GM18498 (cell line): ENCODE data around the gene RAB6B.

ENCODE experiments used
- ATAC-seq: cut with Tn5 transposase; IDR thresholded peaks from one replicate; pipeline ENCODE4 v1.9.1; 2021; ENCODE audit warnings: mild to moderate bottlenecking, moderate library complexity; ENCODE audit not compliant: unreplicated experiment

RAB6B gene

DNA sequence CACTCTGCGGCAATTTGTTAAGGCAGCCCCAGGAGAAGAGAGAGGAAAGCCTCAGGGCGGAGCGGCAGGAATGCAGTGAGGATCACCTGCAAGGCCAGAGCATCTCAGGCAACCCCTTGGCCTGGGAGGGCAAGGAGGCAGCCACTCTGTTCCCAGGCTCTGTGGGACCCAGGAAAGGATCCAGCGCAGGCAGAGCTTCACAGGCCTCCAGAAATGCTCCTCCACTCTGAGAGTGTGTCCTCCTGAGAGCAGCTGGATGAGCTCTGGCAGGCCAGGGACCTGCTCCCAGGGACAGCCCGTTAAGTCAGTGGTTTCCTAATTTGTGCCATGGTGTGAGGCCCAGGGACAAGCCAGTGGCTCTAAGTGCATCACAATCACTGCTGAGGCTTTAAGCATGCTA, 35.2 kb downstream of the RAB6B start:
- ATAC-seq, result no peak

DNA sequence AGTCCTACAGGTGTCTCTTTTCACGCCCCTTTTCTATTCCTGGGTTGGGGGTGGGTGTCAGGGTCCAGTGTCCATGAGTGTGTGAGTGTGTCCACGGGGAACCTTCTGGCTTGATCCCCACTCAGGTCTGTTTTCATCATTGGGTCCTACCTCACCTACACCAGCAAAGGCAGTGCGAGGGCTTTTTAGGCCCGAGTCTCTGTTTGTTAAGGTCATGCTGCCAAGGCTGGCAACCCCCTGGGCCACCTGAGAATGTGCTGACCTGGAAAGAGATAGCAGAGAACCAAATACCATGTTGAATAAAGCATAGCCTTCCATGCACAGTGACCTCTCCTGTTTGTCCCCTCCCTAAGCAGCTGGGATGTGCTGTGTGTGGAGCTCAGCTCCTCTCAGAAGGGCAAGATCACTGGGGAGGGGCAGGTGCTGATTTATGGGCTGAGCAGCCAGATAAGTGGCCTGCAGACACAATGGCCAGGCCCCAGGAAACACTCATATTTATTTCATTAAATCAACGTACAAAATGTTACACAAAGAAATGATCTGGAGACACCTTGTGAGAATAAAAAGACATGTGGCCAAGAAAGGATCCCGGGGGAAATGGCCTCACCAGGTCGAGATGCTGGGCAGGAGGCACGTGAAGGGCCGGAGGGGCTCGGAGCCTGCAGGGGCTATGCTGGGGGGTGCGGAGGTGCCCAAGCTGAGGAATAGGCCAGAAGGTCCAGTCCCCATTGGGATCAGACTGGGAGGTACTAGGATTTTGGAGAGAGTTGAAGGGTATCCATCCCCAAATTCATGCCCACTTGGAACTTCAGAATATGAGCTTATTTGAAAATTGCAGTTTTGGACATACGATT, 36.1 kb downstream of the RAB6B start:
- ATAC-seq, result no peak

DNA sequence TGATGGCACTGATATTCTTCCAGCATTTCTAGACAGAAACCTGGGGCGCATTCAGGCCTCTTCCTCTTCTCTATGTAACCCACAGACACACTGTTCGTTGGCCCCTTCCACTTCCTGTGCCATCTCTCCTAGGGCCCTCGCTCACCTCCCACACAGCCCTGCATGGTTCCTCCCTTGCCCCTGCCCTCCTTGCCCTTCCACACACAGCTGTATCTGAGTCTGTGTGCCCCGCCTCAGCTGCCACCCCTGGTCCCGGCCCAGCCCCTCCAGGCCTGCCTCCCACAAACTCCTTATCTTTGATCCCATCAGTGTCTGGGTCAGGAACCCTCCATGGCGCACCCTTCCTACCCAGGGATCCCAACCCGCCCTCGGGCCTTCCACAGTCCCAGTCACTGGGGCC, 37.9 kb downstream of the RAB6B start:
- ATAC-seq, result no peak

DNA sequence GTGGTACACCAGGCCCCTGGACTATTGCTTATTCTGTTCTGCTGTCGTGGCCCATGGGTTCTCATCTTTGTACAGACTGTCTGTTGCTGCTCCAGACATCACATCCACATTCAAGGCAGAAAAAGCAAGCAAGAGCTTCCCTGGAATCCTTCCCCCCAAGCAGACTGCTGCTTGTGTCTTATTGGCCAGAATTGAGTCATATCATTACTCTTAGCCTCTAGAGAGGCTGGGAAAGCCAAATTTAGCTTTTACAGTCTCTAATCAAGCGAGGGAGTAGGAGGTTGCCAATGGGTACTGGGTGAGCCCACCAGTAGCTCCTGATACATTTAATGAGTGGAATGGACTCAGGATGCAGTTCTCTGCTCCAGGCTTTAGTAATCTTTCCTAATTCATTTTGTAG, 39.4 kb downstream of the RAB6B start:
- no peak for ATAC-seq

DNA sequence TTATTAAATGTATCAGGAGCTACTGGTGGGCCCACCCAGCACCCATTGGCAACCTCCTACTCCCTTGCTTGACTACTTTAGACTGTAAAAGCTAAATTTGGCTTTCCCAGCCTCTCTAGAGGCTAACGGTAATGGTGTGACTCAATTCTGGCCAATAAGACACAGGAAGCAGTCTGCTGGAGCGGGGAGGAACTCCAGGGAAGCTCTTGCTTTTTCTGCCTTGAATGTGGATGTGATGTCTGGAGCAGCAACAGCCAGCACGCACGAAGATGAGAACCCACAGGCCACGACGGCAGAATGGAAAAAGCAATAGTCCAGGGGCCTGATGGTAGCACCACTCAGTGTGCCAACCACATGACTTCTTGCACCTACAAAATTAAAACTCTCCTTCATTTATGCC, 39.9 kb downstream of the RAB6B start:
- ATAC-seq, result no peak

DNA sequence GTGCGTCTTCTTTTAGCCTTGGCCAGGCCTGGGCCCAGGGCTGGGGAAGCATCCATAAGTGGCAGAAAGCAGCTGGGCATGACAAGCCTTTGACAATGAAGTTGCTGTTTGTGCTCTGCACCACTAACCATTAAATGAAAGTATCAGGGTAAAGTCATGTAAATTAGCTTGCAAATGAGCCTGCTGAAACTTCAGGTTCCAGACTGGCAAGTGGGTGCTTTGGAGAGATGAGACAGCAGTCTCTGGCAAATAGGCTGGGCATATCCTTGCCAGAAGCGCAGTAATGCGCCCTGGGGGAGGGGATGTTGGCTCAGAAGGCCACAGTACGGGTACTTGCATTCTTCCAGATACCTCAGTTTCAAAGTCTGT, 40.7 kb downstream of the RAB6B start:
- ATAC-seq, result no peak

DNA sequence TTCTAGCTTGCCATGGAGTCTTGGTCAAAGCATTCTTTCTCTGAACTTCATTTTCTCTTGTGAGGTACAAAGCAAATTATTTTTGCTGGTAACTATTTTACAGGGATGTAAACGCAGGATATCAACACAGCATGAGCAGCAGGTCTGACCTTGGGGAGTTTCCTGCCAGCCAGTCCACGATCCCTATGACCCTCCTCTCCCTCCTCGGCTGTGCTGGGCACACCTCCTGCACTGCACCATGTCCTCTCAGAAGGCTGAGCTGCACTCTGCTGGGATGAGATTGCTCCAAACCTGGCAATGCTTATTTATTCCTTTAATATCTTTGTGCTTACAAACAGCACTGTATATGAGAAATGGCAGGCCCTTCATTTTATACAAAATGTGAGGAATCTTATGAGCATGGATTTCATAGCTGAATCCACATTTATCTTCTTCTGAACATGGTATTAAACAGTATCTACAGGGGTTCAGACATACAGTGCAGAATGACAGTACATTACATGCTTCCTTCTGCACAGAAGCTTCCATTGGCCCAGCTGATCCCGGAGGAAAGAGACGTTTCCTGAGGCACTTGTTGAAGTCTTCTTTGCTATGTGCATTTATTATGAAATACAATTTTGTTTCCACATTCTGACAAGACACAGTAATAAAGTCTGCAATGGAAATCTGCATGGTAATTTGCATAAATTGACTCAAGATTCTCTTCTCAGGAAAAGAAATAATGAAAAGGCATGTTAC, 41.2 kb downstream of the RAB6B start:
- ATAC-seq, result no peak

DNA sequence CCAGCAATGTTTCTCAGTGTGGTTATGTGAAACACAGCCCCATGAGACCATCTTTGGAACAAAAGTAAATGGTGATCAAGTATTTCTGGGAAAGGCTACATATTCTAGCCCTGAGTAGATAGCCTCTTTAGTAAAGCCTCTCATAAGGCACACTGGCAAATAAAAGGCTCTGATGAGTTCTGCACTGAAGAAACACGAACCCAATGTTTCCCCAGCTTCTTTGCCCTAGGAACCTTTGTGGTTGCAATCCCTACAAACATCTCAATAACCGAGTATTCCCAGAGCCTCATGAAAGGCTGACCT, 41.8 kb downstream of the RAB6B start:
- no peak for ATAC-seq

DNA sequence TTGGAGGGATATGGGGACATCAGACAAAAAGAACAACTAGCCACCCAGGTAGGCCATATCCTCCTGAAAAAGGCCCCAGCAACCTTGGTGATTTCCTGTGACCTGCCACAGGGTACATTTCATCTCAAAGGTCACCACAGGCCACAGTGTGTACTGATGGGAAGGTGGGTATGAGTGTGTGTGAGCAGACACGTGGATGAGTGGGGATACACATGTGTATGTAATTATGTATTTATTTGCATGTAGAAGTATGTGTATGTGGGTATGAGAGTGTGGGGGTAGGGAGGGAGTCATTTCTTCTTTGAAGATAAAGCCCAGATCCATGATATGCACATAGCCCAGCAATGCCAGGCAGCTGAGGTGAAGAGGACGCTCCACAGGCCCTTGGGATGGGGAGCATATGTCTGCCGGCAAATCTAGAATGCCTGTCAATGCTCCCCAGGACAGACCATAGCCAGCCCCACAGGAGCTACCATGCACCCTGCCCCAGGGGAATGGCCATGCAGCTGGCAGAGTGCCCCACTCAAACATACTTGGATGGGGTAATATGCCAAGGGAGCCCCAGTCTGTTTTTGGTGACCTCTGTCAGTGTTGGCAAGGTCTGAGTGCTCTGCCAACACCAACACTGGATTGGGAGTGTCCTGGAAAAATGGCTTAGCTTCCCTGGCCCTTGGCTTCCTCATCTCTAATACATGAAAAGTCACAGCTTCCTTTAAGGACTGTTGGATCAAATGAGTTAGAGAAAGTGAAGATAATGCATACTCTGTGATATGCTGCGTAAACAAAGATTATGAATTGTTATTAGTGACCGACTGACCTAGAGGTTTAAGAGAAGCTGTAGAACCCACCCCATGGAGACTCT, 42.4 kb downstream of the RAB6B start:
- ATAC-seq, result no peak

DNA sequence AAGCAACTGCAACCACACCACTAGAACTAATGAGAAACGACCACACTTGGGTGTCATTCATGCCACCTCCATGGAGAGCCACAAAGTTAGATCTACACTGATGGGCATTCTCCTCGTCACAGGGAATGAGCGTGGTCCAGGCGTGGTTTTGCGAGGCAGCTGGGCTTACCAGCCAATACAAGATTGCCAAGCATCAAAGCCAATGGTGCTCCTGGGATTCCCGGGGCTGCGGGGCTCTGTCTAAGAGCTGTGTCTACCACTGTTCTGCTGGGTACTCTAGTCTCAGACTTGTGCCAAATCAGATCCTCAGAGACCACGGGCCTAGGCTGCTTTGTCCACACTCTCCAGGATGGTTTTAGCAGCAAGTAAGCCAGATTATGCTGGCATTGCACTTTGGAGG, 43.8 kb downstream of the RAB6B start:
- ATAC-seq, result no peak

DNA sequence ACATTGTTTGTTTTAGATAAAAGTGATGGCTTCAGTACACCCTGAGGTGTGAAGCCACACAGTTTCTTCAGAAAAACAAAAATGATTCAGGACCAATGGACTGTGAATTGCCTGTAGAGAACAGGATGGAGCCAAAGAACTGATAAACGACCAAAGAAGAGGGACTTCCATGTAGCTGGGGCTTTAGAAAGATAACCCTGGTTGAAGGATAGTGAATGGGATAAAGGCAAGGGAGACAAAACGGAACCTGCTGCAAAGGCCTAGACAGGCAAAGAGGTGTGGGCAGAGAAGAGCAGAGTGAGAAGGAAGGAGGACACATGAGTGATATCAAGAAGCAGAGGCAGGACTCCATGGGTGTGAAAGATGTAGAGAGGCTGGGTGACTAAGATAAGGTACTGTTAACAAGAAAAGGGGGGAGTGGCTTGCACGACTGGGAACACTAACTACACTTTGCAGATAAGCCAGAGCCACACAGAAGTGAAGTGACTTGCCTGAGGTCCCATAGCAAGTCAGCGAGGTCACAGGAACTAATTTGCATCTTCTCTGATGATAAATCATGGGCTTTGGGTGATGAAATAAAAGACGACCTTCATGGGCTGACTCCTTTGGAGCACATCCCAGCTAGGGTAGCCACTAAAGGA, 44.3 kb downstream of the RAB6B start:
- peak; percentile 63 for ATAC-seq

DNA sequence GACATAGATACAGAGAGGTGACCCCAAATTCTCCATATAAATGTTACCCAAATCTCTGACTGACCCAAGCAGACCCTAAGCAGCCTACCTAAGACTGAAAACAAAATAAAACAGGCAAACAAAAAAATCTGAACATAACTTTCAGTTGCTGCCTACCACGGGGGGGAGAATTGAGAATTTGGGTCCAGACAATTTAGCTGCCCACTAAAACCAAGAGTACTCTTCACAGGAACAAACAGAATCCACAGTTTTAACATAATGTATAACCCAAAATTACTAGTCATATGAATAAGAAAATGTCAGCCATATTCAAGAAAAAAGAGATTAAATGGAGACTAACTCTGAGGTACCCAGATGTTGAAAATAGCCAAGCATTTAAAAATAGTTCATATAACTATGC, 45.6 kb downstream of the RAB6B start:
- ATAC-seq, result no peak

DNA sequence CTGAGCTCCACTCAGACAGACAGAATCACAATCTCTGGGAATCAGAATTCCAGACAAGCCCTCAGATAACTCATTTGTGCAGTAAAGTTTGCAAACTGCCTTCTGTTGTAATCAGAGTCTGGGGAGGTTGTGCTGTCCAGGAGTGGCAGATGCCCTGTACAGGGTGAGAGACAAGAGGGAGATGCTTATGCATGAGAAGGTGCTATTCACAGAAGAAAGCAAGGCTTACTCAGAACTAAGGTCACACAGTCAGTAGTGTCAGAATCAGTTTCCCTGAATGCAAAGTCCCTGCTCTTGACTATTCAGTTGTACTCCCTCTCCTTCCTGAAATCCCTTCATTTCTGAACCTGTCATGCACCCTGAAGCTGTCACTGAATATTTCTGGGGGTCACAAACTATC, 46.3 kb downstream of the RAB6B start:
- no peak for ATAC-seq

DNA sequence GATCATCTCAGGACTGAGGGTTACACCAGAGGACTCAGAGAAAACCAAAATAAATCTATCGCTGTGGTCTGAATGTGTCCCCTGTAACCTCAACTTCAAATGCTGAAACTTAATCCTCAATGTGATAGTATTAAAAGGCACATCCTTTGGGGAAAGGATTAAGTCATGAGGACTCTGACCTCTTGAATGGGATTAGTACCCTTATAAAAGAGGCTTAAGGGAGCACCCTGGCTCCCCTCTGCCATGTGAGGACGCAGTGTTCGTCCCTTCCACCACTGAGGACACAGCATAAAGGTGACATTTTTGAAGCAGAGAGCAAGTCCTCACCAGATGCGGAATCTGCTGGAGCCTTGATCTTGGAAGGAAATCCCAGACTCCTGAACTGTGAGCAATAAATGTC, 50.6 kb downstream of the RAB6B start:
- no peak for ATAC-seq

DNA sequence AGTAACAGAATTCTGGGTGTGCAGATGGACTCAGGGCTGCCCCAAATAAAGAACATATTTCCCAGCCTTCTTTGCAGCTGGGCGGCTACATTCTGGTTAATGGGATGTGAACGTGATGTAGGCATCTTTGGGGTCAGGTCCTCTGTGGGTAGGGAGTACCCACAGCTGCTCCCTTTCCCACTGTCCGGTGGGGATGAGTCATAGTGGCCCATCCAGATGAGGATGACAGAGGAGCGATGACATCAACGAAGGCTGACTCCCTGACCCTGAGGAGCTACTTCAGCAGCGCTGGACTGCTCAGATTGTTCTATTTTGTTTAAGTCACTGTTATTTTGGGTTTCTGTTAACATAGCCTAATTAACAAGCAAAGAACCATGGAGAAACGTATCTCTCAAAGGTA, 52.0 kb downstream of the RAB6B start:
- no peak for ATAC-seq

DNA sequence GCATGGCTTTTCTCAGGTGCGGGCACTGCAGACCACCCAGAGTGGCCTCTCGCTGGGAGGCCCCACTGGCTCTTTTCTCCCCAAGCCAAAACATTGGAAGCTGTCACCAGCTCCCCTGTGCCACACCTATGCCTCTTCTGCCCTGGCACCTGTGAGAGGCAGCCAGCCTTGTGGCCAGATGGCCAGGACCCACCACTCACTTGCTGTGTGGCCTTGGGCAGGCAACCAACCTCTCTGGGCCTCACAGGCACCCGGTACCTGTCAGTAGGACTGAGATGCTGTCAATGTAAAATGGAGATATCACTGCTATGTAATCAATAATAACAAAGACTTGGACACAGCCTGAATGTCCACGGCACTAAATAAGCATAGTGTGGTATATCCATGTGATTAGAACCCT, 53.5 kb downstream of the RAB6B start:
- ATAC-seq, result no peak

DNA sequence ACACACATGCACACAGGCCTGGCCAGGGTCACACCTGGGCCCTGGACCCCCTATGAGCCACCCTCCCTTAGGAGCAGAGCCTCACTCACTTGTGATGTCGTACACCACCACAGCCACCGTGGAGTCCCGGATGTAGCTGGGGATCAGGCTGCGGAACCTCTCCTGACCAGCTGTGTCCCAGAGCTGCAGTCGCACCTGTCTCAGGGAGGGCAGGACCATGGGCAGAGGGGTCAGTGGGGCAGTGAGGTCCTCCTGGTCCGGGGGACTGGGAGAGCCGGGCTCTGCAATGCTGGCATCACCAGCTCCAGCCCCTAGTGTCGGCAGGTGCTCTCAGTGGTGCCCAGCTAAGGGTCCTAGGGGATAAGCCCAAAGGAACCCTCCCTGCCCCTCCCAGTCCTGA, 54.5 kb downstream of the RAB6B start:
- no peak for ATAC-seq

DNA sequence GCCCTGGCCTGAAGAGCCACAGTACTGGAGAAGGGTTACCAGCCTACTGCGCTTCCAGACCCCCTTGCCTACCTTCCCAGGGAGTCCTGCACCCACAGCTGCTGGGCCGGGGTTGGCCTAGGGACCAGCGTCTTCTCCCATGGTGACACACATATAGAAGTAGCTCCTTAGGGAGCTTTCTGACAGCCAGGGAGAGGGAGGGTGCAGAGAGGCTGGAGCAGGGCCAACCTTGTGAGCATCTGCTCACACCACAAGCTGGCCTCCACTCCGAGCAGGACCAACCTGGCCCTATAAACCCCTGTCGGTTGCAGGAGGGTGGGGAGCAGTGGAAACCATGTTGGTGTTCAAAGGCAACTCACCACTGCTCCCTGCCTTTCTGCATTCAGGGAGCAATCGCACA, 54.9 kb downstream of the RAB6B start:
- ATAC-seq, result no peak

DNA sequence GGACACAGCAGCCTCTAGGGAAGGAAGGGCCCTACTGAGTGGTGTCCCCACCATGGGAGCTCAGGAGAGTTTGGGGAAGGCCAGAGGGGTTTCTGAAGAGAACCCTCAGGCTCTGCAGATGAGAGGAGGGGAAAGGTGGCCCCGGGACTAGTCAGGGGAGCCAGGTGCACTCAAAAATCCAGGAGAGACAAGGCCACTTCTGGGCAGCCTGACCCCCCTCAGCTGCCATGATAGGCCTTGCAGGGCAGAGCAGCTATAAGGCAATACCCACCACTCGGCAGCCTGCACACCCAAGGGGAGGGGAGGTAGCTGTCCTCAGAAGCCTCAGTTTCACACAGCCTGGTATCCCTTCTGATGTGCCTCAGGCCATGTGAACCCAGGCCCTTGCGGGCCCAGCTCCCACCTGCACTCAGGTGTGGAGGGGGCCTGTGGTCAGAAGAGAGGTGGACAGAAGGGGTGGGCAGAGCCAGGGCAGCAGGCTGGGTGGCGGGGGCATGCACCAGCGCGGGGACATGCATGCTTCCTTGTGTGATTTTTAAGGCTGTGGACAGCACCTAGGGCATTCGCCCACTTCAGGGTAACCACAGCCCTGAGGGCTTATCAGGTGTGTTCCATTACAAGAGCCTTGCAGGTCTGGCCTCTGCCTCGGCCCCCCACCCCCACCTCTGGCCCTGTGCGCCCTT, 55.5 kb downstream of the RAB6B start:
- ATAC-seq, result no peak

DNA sequence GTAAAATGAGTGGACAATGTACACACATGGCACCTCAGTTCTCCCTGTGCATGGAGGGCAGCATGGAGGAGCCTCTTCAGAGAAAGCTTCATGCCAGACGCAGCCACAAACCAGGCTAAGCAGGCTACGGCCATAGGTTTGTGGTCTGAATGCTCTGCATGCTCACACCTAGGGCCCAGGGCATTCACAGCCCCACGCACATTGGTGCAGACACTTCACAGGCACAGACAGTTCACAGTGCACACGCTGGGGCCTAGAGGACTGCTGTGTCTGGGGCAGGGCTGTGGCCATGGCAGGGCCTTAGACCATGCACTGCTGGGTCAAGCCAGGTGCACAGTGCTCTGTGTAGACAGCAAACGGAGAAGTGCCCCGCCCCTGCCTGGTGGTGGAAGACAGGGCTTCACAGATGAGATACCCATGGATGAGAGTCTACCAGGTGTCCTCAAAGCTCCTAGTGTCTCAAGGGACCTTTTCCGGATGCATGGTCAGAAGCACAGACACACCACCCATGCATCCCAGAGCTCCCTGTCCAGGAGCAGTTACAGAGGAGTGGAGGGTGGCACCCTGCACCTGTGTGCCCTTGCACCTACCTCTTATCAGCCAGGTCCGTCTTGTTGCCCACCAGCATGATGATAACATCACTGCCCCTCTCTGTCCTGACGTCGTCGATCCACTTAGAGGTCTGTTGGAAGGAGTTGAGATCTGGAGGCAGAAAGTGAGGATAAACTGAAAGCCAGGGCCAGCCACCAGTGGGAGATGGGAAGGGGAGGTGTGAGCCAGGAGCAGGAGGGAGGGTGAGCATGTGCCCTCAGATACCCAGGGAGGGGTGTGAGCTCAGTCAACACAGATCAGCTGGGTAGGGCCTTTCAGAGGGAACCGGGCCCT, 56.5 kb downstream of the RAB6B start:
- ATAC-seq, result no peak
